T-cell (primary cell): ENCODE measurements around the gene FLT1. TPM values are rescaled to one million over a fixed set of nuclear protein-coding genes. Genes with fewer than 3 reads are reported as not detected.
A peak's percentile ranks its signal among the peaks of the same experiment; 100 is the strongest.

Experiments
- ATAC-seq, 4 experiments: fragments of 200-7000 bp in 3 of 4; fragments of 150-1000 bp in 1 of 4; cut with Tn5 transposase; replicated peaks in 1 of 4; 1 replicate in 3 of 4; 2 replicates in 1 of 4; pipeline ENCODE4 v1.10.0; 2021; ENCODE audit warnings: moderate library complexity in 3 of 4, mild to moderate bottlenecking in 2 of 4, moderate number of reproducible peaks in 1 of 4
- CTCF ChIA-PET, 2 donors: fragments of 300-600 bp; sonication (Branson Sonifier 250); formaldehyde crosslinking; loops; one replicate each; lab custom pipeline; 2022; ENCODE audit warnings: antibody characterized with exemption in 2 of 2; lab: Charles Lee
- POLR2A ChIA-PET, 2 donors: fragments of 300-600 bp; sonication (Branson Sonifier 250); formaldehyde crosslinking; loops; one replicate each; lab custom pipeline; 2022; ENCODE audit warnings: antibody characterized with exemption in 2 of 2; lab: Charles Lee
- DNase-seq, 35 experiments: peaks; one replicate each; pipeline versions ENCODE4 v3.0.0 to v3.0.0-alpha.2; 2013 to 2023
- H3K27ac ChIP-seq: one replicate; pipeline ENCODE4 v1.5.1; 2013; ENCODE audit warnings: low read length
- H3K27me3 ChIP-seq, 2 experiments: replicated peaks in 1 of 2; 1 replicate in 1 of 2; 2 replicates in 1 of 2; pipeline versions ENCODE4 v1.6.1 to v1.7.0; 2013; ENCODE audit warnings: low read length in 1 of 2, mixed read lengths in 1 of 2; ENCODE audit not compliant: control insufficient read depth in 2 of 2, insufficient read depth in 2 of 2; ENCODE audit errors: extremely low read depth in 1 of 2
- H3K36me3 ChIP-seq, 2 donors: 1 replicate in 1 of 2; 2 replicates in 1 of 2; pipeline versions ENCODE4 v1.6.1 to v1.7.0; 2013; ENCODE audit warnings: low read length in 1 of 2; ENCODE audit not compliant: control insufficient read depth in 2 of 2, insufficient read depth in 1 of 2; ENCODE audit errors: extremely low read depth in 1 of 2
- H3K4me1 ChIP-seq, 2 experiments: 1 replicate in 1 of 2; 2 replicates in 1 of 2; pipeline versions ENCODE4 v1.6.1 to v1.7.0; 2013; ENCODE audit warnings: low read length in 2 of 2, mixed read lengths in 1 of 2; ENCODE audit not compliant: insufficient read depth in 2 of 2, control insufficient read depth in 1 of 2; ENCODE audit errors: extremely low read depth in 1 of 2
- H3K4me3 ChIP-seq, 2 donors: 1 replicate in 1 of 2; 2 replicates in 1 of 2; pipeline versions ENCODE4 v1.5.1 to v1.7.0; 2013; ENCODE audit warnings: mild to moderate bottlenecking in 2 of 2, low read length in 1 of 2, moderate library complexity in 1 of 2; ENCODE audit not compliant: control insufficient read depth in 1 of 2; ENCODE audit errors: extremely low read depth in 1 of 2
- H3K9me3 ChIP-seq: 2 replicates; pipeline ENCODE4 v1.7.0; 2013
- H3K27ac Mint-ChIP-seq, 2 donors: one replicate each; pipeline ENCODE4 v1.8.0; 2020 to 2021; ENCODE audit warnings: mild to moderate bottlenecking in 2 of 2, mixed read lengths in 2 of 2
- H3K27me3 Mint-ChIP-seq, 2 donors: one replicate each; pipeline ENCODE4 v1.8.0; 2021 to 2022; ENCODE audit warnings: mixed read lengths in 2 of 2
- H3K36me3 Mint-ChIP-seq: one replicate; pipeline ENCODE4 v1.8.0; 2021; ENCODE audit warnings: mixed read lengths
- H3K4me1 Mint-ChIP-seq, 3 donors: one replicate each; pipeline ENCODE4 v1.8.0; 2020 to 2022; ENCODE audit warnings: mixed read lengths in 3 of 3, mild to moderate bottlenecking in 1 of 3
- H3K4me3 Mint-ChIP-seq, 3 donors: one replicate each; pipeline ENCODE4 v1.8.0; 2020 to 2022; ENCODE audit warnings: mild to moderate bottlenecking in 3 of 3, mixed read lengths in 3 of 3, moderate library complexity in 3 of 3
- H3K9me3 Mint-ChIP-seq, 3 donors: one replicate each; pipeline ENCODE4 v1.8.0; 2020 to 2022; ENCODE audit warnings: mixed read lengths in 3 of 3
- WGBS: methylation state at CpG from one replicate; pipeline ENCODE4 v1.1.5; 2013; ENCODE audit warnings: missing lambda C conversion rate; ENCODE audit not compliant: insufficient coverage; 5-methylcytosine and 5-hydroxymethylcytosine counted together
- total RNA-seq, 35 experiments: library from RNA in 6 of 35; stranded (reverse) in 6 of 35; fragments of 120-200 nt in 1 of 35; gene quantifications; one replicate each; pipeline versions ENCODE4 v1.2.1 to v1.2.4 and lab custom pipeline; 2013 to 2026

The FLT1 gene
- total RNA-seq, 5 donors from 2014 or later (not counting 1 experiment from before 2014, with no cell fraction given): 0.56 to 2.9 (median 1.6) TPM

DNA sequence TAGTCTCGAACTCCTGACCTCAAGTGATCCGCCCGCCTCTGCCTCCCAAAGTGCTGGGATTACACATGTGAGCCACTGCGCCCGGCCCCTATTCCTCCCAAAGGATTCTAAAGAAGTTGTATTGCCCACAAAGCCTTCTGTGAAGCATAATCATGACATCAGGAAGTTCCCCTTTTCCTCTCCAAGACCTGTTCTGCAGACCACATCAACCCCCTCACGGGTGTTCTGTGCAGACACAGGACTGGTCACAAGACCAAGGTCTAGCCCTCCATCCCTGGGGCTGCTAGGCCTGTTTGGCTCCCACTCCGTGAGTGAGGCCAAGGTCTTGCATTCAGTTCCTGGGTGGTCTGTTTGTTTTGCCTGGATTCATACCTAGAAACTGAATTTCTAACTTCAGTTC, 178.1 kb downstream of the FLT1 start:
- Histone ChIP-seq H3K9me3 (no peaks in the 10 kb centered on the region), H3K27me3 (peaks cover 0 to 2% of the 10 kb centered on the region in 2 experiments), H3K27ac (no peak overlapping the region), H3K36me3 (peaks cover 0 to 5% of the 10 kb centered on the region in 2 donors), H3K4me3 (no peak overlapping the region), H3K4me1 (peaks cover 0 to 2% of the 10 kb centered on the region in 2 experiments)
- ChIA-PET CTCF (no interaction called here), POLR2A (no interaction called here)
- Mint-ChIP-seq H3K4me3 (no peak overlapping the region), H3K36me3 (no peaks in the 10 kb centered on the region), H3K9me3 (no peaks in the 10 kb centered on the region), H3K27me3 (no peaks in the 10 kb centered on the region), H3K27ac (no peak overlapping the region), H3K4me1 (no peaks in the 10 kb centered on the region)
- no peak for ATAC-seq
- WGBS: 85% methylated on average over 7 of the region's 7 CpGs
- DNase-seq: no peak

DNA sequence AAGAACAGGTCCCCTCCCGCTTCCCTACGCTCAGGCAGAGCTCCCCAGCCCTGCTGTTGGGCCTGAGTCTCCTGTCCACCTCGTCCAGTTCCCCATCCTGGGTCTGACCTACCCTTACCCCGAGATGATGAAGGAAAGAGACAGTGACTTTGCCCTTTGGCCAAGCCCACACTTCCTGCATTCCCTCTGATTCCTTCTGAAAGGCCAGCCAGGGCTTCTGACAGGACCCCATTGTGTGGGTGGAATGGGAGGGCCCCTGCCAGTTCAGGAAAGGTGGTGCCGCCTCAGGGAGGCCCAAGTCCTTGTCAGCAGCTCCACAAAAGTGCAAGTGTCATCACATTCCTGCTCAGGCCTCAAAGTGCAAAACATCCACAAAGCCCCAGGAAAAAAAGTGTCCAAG, 178.8 kb downstream of the FLT1 start:
- CTCF ChIA-PET: interaction anchor here in 1 of 2 donors (1.1 kb wide), 1 partner anchor 8 kb away, joined by 3 read pairs; no protein-coding TSS in a partner anchor
- 36% methylated on average over 2 of the region's 5 CpGs for WGBS
- peaks cover 0 to 5% of the 10 kb centered on the region in 2 donors for H3K36me3 ChIP-seq
- ATAC-seq (no peak), DNase-seq (no peak)
- no peaks in the 10 kb centered on the region for H3K9me3 Mint-ChIP-seq
- H3K4me3 Mint-ChIP-seq: no peak overlapping the region
- H3K4me1 ChIP-seq: peaks cover 0 to 2% of the 10 kb centered on the region in 2 experiments
- POLR2A ChIA-PET: no interaction called here
- no peak overlapping the region for H3K27ac ChIP-seq
- peaks cover 0 to 2% of the 10 kb centered on the region in 2 experiments for H3K27me3 ChIP-seq
- no peaks in the 10 kb centered on the region for H3K36me3 Mint-ChIP-seq
- H3K4me3 ChIP-seq: no peak overlapping the region
- no peaks in the 10 kb centered on the region for H3K9me3 ChIP-seq
- H3K27ac Mint-ChIP-seq: no peak overlapping the region
- H3K4me1 Mint-ChIP-seq: no peaks in the 10 kb centered on the region
- H3K27me3 Mint-ChIP-seq: no peaks in the 10 kb centered on the region

DNA sequence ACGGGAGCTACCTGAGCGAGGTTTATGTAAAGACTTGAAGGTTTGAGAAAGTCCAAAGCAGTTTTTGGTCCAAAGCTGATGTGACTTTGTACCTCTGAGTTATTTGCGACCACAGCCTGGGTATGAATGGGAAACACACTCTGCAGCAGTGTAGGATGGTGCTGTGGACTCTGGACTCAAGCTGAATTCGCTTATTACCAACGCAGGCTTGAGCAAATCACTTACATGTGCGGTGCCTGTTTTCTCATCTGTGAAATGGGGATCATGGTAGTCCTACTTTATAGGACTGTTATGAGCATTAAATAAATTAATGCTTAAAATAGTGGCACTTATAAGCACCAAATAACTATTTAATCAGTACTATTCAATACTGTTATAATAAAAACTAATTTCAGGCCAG, 180.0 kb downstream of the FLT1 start:
- no peak overlapping the region for H3K4me3 Mint-ChIP-seq

DNA sequence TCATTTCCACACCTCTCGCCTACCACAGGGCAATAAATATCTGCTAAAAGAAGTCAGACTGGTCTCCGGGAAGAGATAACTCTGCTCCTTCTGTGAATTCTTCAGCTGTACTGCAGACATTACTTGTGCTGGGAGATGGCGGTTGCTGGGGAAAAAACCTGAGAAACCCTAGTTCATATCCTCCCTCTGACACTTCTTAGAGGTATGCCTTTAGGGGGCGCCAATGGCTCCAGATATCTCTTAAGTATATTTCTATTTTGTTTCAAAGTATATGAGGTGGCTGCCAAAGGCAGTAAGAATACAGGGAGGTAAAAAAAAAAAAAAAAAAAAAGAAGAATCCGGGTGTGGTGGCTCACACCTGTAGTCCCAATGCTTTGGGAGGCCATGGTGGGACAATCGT, 181.3 kb downstream of the FLT1 start:
- Histone ChIP-seq H3K27me3 (peaks cover 0 to 2% of the 10 kb centered on the region in 2 experiments), H3K4me1 (peaks cover 0 to 2% of the 10 kb centered on the region in 2 experiments), H3K36me3 (peaks cover 0 to 5% of the 10 kb centered on the region in 2 donors), H3K27ac (no peak overlapping the region), H3K9me3 (no peaks in the 10 kb centered on the region), H3K4me3 (no peak overlapping the region)
- CTCF ChIA-PET: no interaction called here
- DNase-seq (peak in 1 of 35 experiments; percentile 11), ATAC-seq (no peak)
- Mint-ChIP-seq H3K9me3 (no peaks in the 10 kb centered on the region), H3K27me3 (no peaks in the 10 kb centered on the region), H3K36me3 (no peaks in the 10 kb centered on the region), H3K4me1 (no peaks in the 10 kb centered on the region), H3K27ac (no peak overlapping the region), H3K4me3 (no peak overlapping the region)
- 100% methylated on average over 1 of the region's 6 CpGs for WGBS
- POLR2A ChIA-PET: no interaction called here

More for the DNA sequence above, 180.0 kb downstream of the FLT1 start:
- no peak overlapping the region for H3K27ac Mint-ChIP-seq
- H3K4me3 ChIP-seq: no peak overlapping the region
- no peaks in the 10 kb centered on the region for H3K36me3 Mint-ChIP-seq
- POLR2A ChIA-PET: no interaction called here
- no peaks in the 10 kb centered on the region for H3K9me3 Mint-ChIP-seq
- peaks cover 0 to 2% of the 10 kb centered on the region in 2 experiments for H3K4me1 ChIP-seq
- H3K27me3 ChIP-seq: peaks cover 0 to 2% of the 10 kb centered on the region in 2 experiments
- ATAC-seq (no peak), DNase-seq (no peak)
- CTCF ChIA-PET: interaction anchor here (0.6 to 1.4 kb wide), 3 partner anchors 9 to 485 kb away, joined by 3 to 6 read pairs (median 3); no protein-coding TSS in a partner anchor
- H3K36me3 ChIP-seq: peaks cover 0 to 5% of the 10 kb centered on the region in 2 donors
- WGBS: 83% methylated on average over 3 of the region's 6 CpGs
- no peaks in the 10 kb centered on the region for H3K27me3 Mint-ChIP-seq
- no peaks in the 10 kb centered on the region for H3K4me1 Mint-ChIP-seq
- H3K27ac ChIP-seq: no peak overlapping the region
- no peaks in the 10 kb centered on the region for H3K9me3 ChIP-seq

DNA sequence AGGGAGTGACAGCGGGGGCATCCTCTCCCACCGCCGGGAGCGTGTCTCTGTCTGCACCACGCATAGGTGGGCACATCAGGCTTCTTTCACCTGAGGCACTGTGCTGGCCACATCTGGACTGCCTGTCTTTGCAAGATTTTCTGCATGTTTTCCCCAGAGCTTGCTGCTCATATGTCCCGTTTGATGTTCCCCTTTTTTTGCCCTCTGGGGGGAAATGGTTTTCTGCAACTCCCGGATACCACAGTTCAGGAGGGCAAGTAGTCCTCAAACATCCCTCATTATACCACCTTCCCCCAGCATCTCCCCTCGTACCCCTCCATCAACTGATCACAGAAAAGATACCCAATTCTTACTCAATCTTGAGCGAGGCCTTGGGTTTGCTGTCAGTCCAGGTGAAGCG, 188.6 kb downstream of the FLT1 start:
- H3K9me3 Mint-ChIP-seq: no peaks in the 10 kb centered on the region
- Histone ChIP-seq H3K36me3 (no peaks in the 10 kb centered on the region), H3K27me3 (no peaks in the 10 kb centered on the region), H3K4me1 (peaks cover 0 to 4% of the 10 kb centered on the region in 2 experiments), H3K27ac (no peak overlapping the region), H3K9me3 (no peaks in the 10 kb centered on the region), H3K4me3 (no peak overlapping the region)
- CTCF ChIA-PET: no interaction called here
- H3K27ac Mint-ChIP-seq: no peak overlapping the region
- H3K4me1 Mint-ChIP-seq: peaks cover 0 to 12% (median 5%) of the 10 kb centered on the region in 3 donors
- H3K36me3 Mint-ChIP-seq: no peaks in the 10 kb centered on the region
- DNase-seq: no peak
- POLR2A ChIA-PET: no interaction called here
- H3K4me3 Mint-ChIP-seq: no peak overlapping the region
- no peak for ATAC-seq
- no peaks in the 10 kb centered on the region for H3K27me3 Mint-ChIP-seq
- WGBS: 84% methylated on average over 7 of the region's 10 CpGs

DNA sequence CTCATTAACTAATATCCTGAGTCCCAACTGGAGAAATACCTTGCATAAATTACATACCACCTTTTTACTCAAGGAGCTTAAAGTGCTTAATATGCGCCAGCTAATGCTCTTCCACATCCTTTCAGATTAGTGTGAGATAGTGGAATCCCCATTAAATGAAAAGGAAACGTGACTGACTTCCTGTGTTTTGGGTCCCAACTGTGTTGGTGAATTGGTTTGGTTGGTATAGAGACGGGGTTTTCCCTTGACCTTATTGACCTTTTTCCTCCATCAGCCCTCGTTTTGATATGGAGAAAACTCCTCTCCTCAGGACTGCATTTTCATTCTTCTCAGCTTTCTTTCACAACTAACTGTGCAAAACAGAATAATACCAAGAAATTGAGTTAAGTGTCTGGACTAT, 193.1 kb downstream of the FLT1 start:
- CTCF ChIA-PET: interaction anchor here in 1 of 2 donors (0.6 kb wide), 1 partner anchor 10 kb away, joined by 3 read pairs; no protein-coding TSS in a partner anchor

More for the DNA sequence above, 193.1 kb downstream of the FLT1 start:
- Histone ChIP-seq H3K36me3 (no peaks in the 10 kb centered on the region), H3K27me3 (no peaks in the 10 kb centered on the region), H3K9me3 (no peaks in the 10 kb centered on the region), H3K4me3 (no peak overlapping the region), H3K27ac (no peak overlapping the region), H3K4me1 (peaks cover 0 to 4% of the 10 kb centered on the region in 2 experiments)
- Mint-ChIP-seq H3K4me3 (no peak overlapping the region), H3K4me1 (peaks cover 0 to 14% (median 5%) of the 10 kb centered on the region in 3 donors), H3K27me3 (no peaks in the 10 kb centered on the region), H3K9me3 (no peaks in the 10 kb centered on the region), H3K36me3 (no peaks in the 10 kb centered on the region), H3K27ac (no peak overlapping the region)
- WGBS: no CpG with 5 or more reads among the region's 4 CpGs
- DNase-seq (peak in 1 of 35 experiments; percentile 3), ATAC-seq (no peak)
- POLR2A ChIA-PET: no interaction called here
